H1 (cell line): ENCODE results near the gene BOD1L2. TPM values are rescaled to one million over a fixed set of nuclear protein-coding genes. Genes with fewer than 3 reads are reported as not detected.

ENCODE experiments used
- CTCF ChIA-PET: fragments of 300-600 bp; sonication (Branson Sonifier 250); formaldehyde crosslinking; loops from one replicate; lab custom pipeline; 2021; ENCODE audit not compliant: partially characterized antibody; lab: Charles Lee
- POLR2A ChIA-PET: fragments of 300-600 bp; sonication (Branson Sonifier 250); formaldehyde crosslinking; loops from one replicate; lab custom pipeline; 2021; ENCODE audit warnings: inconsistent platforms; ENCODE audit not compliant: partially characterized antibody; lab: Charles Lee
- DNase-seq, 2 experiments: peaks; one replicate each; pipeline versions ENCODE4 v3.0.0 to v3.0.0-alpha.2; 2010 to 2022; ENCODE audit warnings: low spot score in 2 of 2, low read depth in 1 of 2, mixed read lengths in 1 of 2
- FAIRE-seq: peaks from 2 replicates; lab custom pipeline; 2011; peaks lifted over from hg19 to GRCh38; lab: Jason Lieb, UNC
- H2AFZ ChIP-seq: 2 replicates; pipeline ENCODE4 v1.8.1; 2012; ENCODE audit warnings: low read length, inconsistent platforms
- H2AK5ac ChIP-seq: 2 replicates; pipeline ENCODE4 v1.6.1; 2013; ENCODE audit warnings: low read depth, low read length
- H2BK120ac ChIP-seq: replicated peaks from 2 replicates; pipeline ENCODE3; 2013; ENCODE audit warnings: low read depth, low read length, inconsistent platforms
- H2BK12ac ChIP-seq: 2 replicates; pipeline ENCODE4 v1.6.1; 2013; ENCODE audit warnings: low read depth, low read length
- H2BK15ac ChIP-seq: 2 replicates; pipeline ENCODE4 v1.6.1; 2013; ENCODE audit warnings: low read length
- H2BK20ac ChIP-seq: 2 replicates; pipeline ENCODE4 v1.6.1; 2013; ENCODE audit warnings: low read length
- H2BK5ac ChIP-seq: 2 replicates; pipeline ENCODE4 v1.6.1; 2013; ENCODE audit warnings: low read depth, low read length
- H3K14ac ChIP-seq: 2 replicates; pipeline ENCODE4 v1.6.1; 2013; ENCODE audit warnings: inconsistent platforms; ENCODE audit not compliant: insufficient read length
- H3K18ac ChIP-seq: 2 replicates; pipeline ENCODE4 v1.6.1; 2013; ENCODE audit warnings: low read length; ENCODE audit errors: extremely low read depth
- H3K23ac ChIP-seq: 2 replicates; pipeline ENCODE4 v1.6.1; 2013; ENCODE audit warnings: inconsistent platforms; ENCODE audit not compliant: insufficient read length
- H3K23me2 ChIP-seq: 2 replicates; pipeline ENCODE4 v1.6.1; 2013; ENCODE audit warnings: low read depth, low read length
- H3K27ac ChIP-seq: 2 replicates; pipeline ENCODE4 v1.6.1; 2011; ENCODE audit warnings: low read depth, low read length, inconsistent platforms
- H3K27me3 ChIP-seq, 4 experiments: replicated peaks in 1 of 4; 1 replicate in 1 of 4; 2 replicates in 3 of 4; pipeline versions ENCODE4 v1.6.1 to v1.8.1; 2011 to 2013; ENCODE audit warnings: low read length in 3 of 4, mild to moderate bottlenecking in 3 of 4, inconsistent platforms in 2 of 4, mixed read lengths in 2 of 4, moderate library complexity in 1 of 4; ENCODE audit not compliant: control insufficient read depth in 3 of 4, insufficient read depth in 3 of 4; ENCODE audit errors: extremely low read depth in 1 of 4
- H3K36me3 ChIP-seq, 4 experiments: 2 replicates each; pipeline versions ENCODE4 v1.6.1 to v1.8.1; 2011 to 2013; ENCODE audit warnings: mild to moderate bottlenecking in 4 of 4, low read length in 3 of 4, moderate library complexity in 2 of 4, control low read depth in 1 of 4, inconsistent platforms in 1 of 4; ENCODE audit not compliant: insufficient read depth in 4 of 4, control insufficient read depth in 2 of 4
- H3K4ac ChIP-seq: replicated peaks from 2 replicates; pipeline ENCODE3; 2013; ENCODE audit warnings: low read length, low read depth, mixed read lengths, inconsistent platforms; ENCODE audit not compliant: insufficient read length
- H3K4me1 ChIP-seq, 4 experiments: replicated peaks in 1 of 4; 1 replicate in 1 of 4; 2 replicates in 3 of 4; pipeline versions ENCODE4 v1.6.1 to v1.8.1; 2011 to 2013; ENCODE audit warnings: low read length in 3 of 4, inconsistent platforms in 2 of 4, mixed read lengths in 1 of 4; ENCODE audit not compliant: insufficient read depth in 4 of 4, control insufficient read depth in 3 of 4
- H3K4me2 ChIP-seq, 2 experiments: 2 replicates each; pipeline versions ENCODE4 v1.6.1 to v1.8.1; 2011 to 2013; ENCODE audit warnings: low read depth in 2 of 2, low read length in 2 of 2, control low read depth in 1 of 2, inconsistent platforms in 1 of 2, mild to moderate bottlenecking in 1 of 2; ENCODE audit not compliant: insufficient read depth in 1 of 2
- H3K4me3 ChIP-seq, 4 experiments: fragments of 200-600, 300-600 bp in 1 of 4; sonication (generic), shearing (Covaris generic), sonication (Bioruptor Twin) in 1 of 4; 2 replicates each; pipeline versions ENCODE4 v1.5.1 to v1.8.1; 2011 to 2016; ENCODE audit warnings: low read length in 4 of 4, low read depth in 3 of 4, control low read depth in 2 of 4, inconsistent platforms in 2 of 4, mild to moderate bottlenecking in 2 of 4, mixed read lengths in 1 of 4, moderate library complexity in 1 of 4; ENCODE audit not compliant: insufficient read depth in 2 of 4; ENCODE audit errors: extremely low read depth in 1 of 4
- H3K56ac ChIP-seq: replicated peaks from 2 replicates; pipeline ENCODE3; 2013; ENCODE audit warnings: low read depth, mild to moderate bottlenecking, mixed read lengths, low read length, inconsistent platforms; ENCODE audit not compliant: insufficient read length
- H3K79me1 ChIP-seq: 2 replicates; pipeline ENCODE4 v1.6.1; 2013; ENCODE audit warnings: low read depth, low read length, control low read depth
- H3K79me2 ChIP-seq, 2 experiments: 2 replicates each; pipeline versions ENCODE4 v1.6.1 to v1.8.1; 2012 to 2013; ENCODE audit warnings: low read length in 2 of 2, mild to moderate bottlenecking in 2 of 2, inconsistent platforms in 1 of 2; ENCODE audit not compliant: insufficient read depth in 2 of 2, control insufficient read depth in 1 of 2
- H3K9ac ChIP-seq, 4 experiments: replicated peaks in 1 of 4; 1 replicate in 1 of 4; 2 replicates in 3 of 4; pipeline versions ENCODE4 v1.6.1 to v1.8.1; 2011 to 2013; ENCODE audit warnings: low read depth in 3 of 4, low read length in 3 of 4, control low read depth in 2 of 4, mild to moderate bottlenecking in 2 of 4, moderate library complexity in 2 of 4, inconsistent platforms in 1 of 4; ENCODE audit errors: extremely low read depth in 1 of 4
- H3K9me3 ChIP-seq, 2 experiments: 2 replicates each; pipeline versions ENCODE4 v1.6.1 to v1.8.1; 2012 to 2013; ENCODE audit warnings: mild to moderate bottlenecking in 2 of 2, moderate library complexity in 2 of 2, control low read depth in 1 of 2, inconsistent platforms in 1 of 2, low read depth in 1 of 2, low read length in 1 of 2, mixed read lengths in 1 of 2; ENCODE audit not compliant: insufficient read depth in 2 of 2
- H4K20me1 ChIP-seq, 2 experiments: replicated peaks in 1 of 2; 2 replicates each; pipeline versions ENCODE3 to v1.8.1; 2011 to 2013; ENCODE audit warnings: inconsistent platforms in 2 of 2, low read length in 2 of 2, mild to moderate bottlenecking in 1 of 2; ENCODE audit not compliant: insufficient read depth in 2 of 2, control insufficient read depth in 1 of 2
- H4K5ac ChIP-seq: 2 replicates; pipeline ENCODE4 v1.6.1; 2013; ENCODE audit warnings: low read length, low read depth, mixed read lengths, inconsistent platforms; ENCODE audit not compliant: insufficient read length
- H4K8ac ChIP-seq: 2 replicates; pipeline ENCODE4 v1.8.0; 2013; ENCODE audit warnings: mild to moderate bottlenecking, moderate library complexity, low read length, inconsistent platforms; ENCODE audit not compliant: insufficient read depth; ENCODE audit errors: extremely low read depth
- H4K91ac ChIP-seq: replicated peaks from 2 replicates; pipeline ENCODE3; 2013; ENCODE audit warnings: low read length, mixed read lengths, inconsistent platforms; ENCODE audit not compliant: insufficient read length
- ASH2L ChIP-seq: fragments of 200-600, 300-600 bp; sonication (generic); IDR thresholded peaks from one replicate; pipeline ENCODE4 v1.7.1; 2017; ENCODE audit warnings: low read length
- RNF2 ChIP-seq: fragments of 200-900, 300-1000 bp; sonication (generic); IDR thresholded peaks from 2 replicates; pipeline ENCODE4 v1.7.1; 2016; ENCODE audit warnings: borderline replicate concordance, low read depth, mild to moderate bottlenecking, antibody characterized with exemption, low read length; ENCODE audit not compliant: poor library complexity, severe bottlenecking; ENCODE audit errors: missing control alignments
- SUZ12 ChIP-seq: fragments of 200-600 bp; sonication (generic); IDR thresholded peaks from 2 replicates; pipeline ENCODE4 v1.6.1; 2012; ENCODE audit warnings: mild to moderate bottlenecking, inconsistent platforms, low read length, moderate library complexity, mixed read lengths
- WGBS, 2 experiments: shearing (Covaris generic) in 1 of 2; methylation state at CpG; one replicate each; pipeline versions ENCODE4 v1.1.6 to v1.1.7; 2013 to 2015; ENCODE audit warnings: low lambda C conversion rate in 2 of 2, mixed read lengths in 2 of 2, inconsistent platforms in 1 of 2, low coverage in 1 of 2, missing lambda C conversion rate in 1 of 2; ENCODE audit not compliant: insufficient replicate concordance in 2 of 2, insufficient coverage in 1 of 2, insufficient read length in 1 of 2; ENCODE audit errors: extremely low coverage in 1 of 2, missing lambda C conversion rate in 1 of 2; 5-methylcytosine and 5-hydroxymethylcytosine counted together
- polyA plus RNA-seq, 7 experiments: library from polyadenylated mRNA; depleted of rRNA in 3 of 7; stranded (reverse) in 5 of 7; unstranded in 2 of 7; fragments of >200 nt in 5 of 7; fragments of 200-250 nt in 2 of 7; gene quantifications; 1 replicate in 5 of 7; 2 replicates in 1 of 7; 4 replicates in 1 of 7; pipeline versions ENCODE4 v1.2.1 to v1.2.3, GENCODE V29; 2011 to 2013; ENCODE audit warnings: missing spikeins in 2 of 7, mixed read lengths in 2 of 7
- total RNA-seq: library from RNA; stranded (reverse); fragmentation: NEBNext Ultra II Directional; extraction: Animal tissue kit (Norgen Biotek cat#: 25700); gene quantifications from 2 replicates; pipeline ENCODE4 v1.2.1, GENCODE V29; 2021

Gene BOD1L2
- total and polyA plus RNA-seq, 2 of the 8 experiments (the other 6 are each of a cell fraction or from before 2014, with no cell fraction given) = not detected

GRCh38 chr18:57131101-57131500 is 15.8 kb upstream of the BOD1L2 start:
- CTCF ChIA-PET = interaction anchor here (1.2 kb wide), 1 partner anchor 8 kb away, joined by 3 read pairs; no protein-coding TSS in a partner anchor
- no peak for TF ChIP-seq ASH2L
- TF ChIP-seq SUZ12 = no peak
- TF ChIP-seq RNF2 = no peak

More at GRCh38 chr18:57131101-57131500, 15.8 kb upstream of the BOD1L2 start:
- no peak overlapping the region for H2AK5ac ChIP-seq
- 92% methylated on average over 5 of the region's 5 CpGs; no CpG with 5 or more reads in 1 of the 2 experiments for WGBS, 2 experiments
- DNase-seq = no peak
- H3K18ac ChIP-seq = no peak overlapping the region
- no peak overlapping the region for H2BK20ac ChIP-seq
- H3K23me2 ChIP-seq = no peaks in the 10 kb centered on the region
- no peak overlapping the region for H3K9ac ChIP-seq
- no peaks in the 10 kb centered on the region for H3K9me3 ChIP-seq
- POLR2A ChIA-PET = no interaction called here
- H4K20me1 ChIP-seq = no peaks in the 10 kb centered on the region
- no peaks in the 10 kb centered on the region for H3K27me3 ChIP-seq
- no peaks in the 10 kb centered on the region for H3K4me1 ChIP-seq
- H3K27ac ChIP-seq = no peak overlapping the region
- H3K23ac ChIP-seq = no peak overlapping the region
- no peak overlapping the region for H2BK12ac ChIP-seq
- H3K79me2 ChIP-seq = no peaks in the 10 kb centered on the region
- no peaks in the 10 kb centered on the region for H3K79me1 ChIP-seq
- no peak overlapping the region for H3K14ac ChIP-seq
- no peaks in the 10 kb centered on the region; a peak in 1 of 8 replicates for H3K36me3 ChIP-seq
- no peak overlapping the region for H3K4ac ChIP-seq
- no peak overlapping the region for H2BK5ac ChIP-seq
- no peak overlapping the region for H3K56ac ChIP-seq
- H4K5ac ChIP-seq = no peak overlapping the region
- no peak overlapping the region for H3K4me3 ChIP-seq
- H2AFZ ChIP-seq = no peak overlapping the region
- FAIRE-seq = no peak
- H3K4me2 ChIP-seq = no peak overlapping the region
- no peak overlapping the region for H2BK120ac ChIP-seq
- no peak overlapping the region for H4K91ac ChIP-seq
- H2BK15ac ChIP-seq = no peak overlapping the region; the same call in 1 of the 2 replicates
- H4K8ac ChIP-seq = no peak overlapping the region
